NCI-H2196 treated with DMSO at 0.1 percent for 48 hours (cell line): ENCODE measurements around the gene ST3GAL5.
"Not testable (repeated sequence)": the region's sequence is repeated elsewhere in the genome, so short reads cannot be mapped to it uniquely, and the experiment has no call there.

Source experiments
- DNase-seq: peaks from one replicate; lab custom pipeline; 2025; ENCODE audit not compliant: unreplicated experiment; lab: John Stamatoyannopoulos, UW

Gene ST3GAL5

GRCh38 chr2:85894554-85895278 lies 5.9 kb upstream of the ST3GAL5 start:
- not testable (repeated sequence) for DNase-seq

DNA sequence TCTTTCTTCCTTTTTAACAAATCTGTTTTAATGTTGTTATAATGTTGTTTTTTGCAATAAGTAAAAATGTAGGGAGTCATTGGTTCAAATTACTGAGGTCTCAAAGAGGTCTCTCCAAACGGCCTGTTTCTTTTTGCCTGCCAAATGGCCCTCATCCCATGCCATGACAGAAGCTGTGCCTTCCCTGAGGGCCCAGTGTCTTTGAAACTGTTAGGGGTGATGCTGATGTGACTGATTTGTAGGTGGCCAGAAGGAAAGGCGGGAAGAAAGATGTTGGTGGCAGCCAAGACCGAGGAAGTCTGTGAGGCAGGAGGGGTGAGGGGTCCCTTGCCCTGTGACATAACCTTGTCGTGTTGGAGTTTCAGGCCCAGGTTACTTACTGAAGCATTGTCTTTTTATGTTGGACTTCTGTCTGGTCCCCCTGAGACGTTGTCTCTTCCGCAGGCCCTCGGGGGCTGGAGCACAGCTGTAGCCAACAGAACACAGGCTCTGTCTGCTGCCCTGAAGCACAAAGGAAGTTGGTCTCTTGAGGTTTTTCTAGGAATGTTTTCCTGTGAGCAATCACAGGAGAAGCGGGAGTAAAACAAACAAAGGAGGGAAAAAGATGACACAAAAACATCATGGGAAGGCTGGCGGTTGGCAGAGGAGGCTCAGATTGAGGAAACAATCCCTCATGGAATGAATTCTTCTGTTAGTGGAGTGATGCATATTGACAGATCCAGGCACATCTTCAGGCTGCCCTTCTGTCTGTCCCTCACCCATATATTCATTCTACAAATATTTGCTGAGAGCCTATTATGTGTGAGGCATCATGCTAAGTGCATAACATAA lies 4.9 kb upstream of the ST3GAL5 start:
- no peak for DNase-seq

- DNase-seq: no peak
These were observed 3.6 kb upstream of the ST3GAL5 start for GRCh38 chr2:85892216-85892944.

DNA sequence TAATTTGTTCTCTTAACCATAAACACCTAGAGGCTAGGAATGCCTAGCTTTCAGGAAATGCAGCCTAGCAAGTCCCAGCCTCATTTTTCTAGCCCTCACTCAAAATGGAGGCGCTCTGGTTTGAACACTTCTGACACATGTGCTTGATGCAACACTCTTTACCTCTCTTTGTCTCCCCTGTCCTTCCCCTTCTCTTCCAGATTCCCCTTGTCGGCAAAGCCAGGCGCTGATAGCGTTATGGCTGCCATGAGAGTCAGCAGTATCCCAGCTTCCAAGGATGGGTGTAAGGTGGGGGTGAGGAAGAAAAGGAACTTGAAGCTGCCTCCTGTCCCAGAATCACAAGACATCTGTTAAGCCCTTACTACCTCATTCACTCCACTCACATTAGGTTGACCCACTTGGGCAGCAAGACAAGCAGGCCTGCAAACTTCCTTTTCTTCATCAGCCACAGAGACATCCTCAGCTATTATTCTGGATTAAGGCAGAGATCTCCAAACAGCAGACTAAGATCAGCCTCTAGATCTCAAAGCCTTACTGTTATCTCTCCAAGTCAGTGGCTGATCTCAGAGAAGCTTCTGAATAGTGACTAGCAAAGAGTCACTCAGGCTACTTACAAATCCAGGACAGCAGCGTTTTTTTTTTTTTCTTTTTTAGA lies 1.9 kb upstream of the ST3GAL5 start:
- no peak for DNase-seq

- DNase-seq: no peak
These were observed 964 bp upstream of the ST3GAL5 start for GRCh38 chr2:85889627-85890281.

DNA sequence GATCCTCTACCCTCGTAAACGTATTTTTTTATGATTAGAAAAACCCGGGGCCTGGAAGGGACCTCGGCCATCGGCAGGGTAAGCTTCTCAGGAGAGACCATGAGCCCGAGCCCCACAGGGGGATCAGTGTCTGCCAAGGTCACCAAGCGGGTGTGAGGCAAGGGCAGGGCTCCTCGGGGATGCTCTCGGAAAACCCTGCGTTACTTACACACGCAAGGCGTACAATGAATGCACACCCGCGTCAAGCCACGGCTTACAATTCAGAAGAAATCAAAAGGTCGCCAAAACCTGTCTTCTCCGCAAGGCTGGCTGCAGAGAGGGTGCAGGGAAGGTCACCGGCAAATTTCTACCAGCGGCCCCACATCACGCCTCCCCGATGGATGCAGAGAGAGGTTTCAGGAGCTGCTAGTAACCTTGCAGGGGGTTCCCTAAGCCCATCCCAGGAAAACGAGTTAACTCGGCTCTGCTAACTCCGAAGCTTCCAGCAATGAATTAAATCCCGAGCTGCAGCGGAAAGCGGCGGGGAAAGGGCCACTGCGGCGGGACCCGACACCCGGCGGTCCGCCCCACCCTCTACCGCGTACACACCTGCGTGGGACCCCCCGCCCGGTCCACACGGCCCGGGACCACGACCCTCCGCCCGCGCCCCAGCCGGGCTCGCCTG lies 638 bp downstream of the ST3GAL5 start:
- DNase-seq: no peak

DNA sequence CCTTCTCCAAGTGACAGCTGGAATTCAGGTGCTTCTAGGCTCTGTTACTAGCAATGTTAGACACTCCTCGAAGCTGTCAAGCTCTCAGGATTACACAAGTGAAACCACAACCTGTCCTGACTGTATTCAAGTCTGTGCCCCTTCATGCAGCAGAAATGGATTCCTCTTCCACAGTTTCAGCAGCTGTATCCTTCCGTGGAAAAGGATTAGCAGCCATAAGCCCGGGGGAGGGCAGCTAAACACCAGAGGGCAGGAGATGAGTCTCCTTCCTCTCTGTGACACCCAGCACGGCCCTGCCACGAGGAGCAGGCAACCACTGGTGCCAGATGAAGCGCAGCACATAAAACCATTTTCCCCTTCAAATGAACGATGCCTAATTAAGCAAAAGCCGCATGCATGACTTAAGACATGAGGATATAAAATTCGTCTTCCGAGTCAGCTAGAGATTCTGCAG lies 1.2 kb downstream of the ST3GAL5 start:
- no peak for DNase-seq

DNA sequence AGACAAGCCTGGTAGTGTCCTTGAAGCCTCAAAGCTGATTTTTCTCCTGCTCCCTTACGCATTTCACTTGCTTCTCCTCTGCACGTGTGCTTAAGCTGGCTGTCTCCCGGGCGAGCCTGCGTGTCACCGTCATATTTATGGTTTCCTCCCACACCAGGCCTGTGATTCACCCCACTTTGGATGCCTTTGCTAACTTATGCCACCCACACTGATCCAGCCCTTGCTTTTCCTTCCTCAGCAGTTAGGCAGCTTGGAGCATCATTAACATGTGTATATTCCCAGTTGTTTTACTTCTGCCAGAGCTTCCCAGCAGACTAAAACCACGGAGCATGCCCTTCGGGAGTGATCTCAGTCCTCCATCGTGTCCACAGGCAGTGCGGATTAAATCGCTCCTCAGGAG lies 2.2 kb downstream of the ST3GAL5 start:
- DNase-seq: no peak

GRCh38 chr2:85886141-85886540 lies 2.6 kb downstream of the ST3GAL5 start:
- DNase-seq: no peak

DNA sequence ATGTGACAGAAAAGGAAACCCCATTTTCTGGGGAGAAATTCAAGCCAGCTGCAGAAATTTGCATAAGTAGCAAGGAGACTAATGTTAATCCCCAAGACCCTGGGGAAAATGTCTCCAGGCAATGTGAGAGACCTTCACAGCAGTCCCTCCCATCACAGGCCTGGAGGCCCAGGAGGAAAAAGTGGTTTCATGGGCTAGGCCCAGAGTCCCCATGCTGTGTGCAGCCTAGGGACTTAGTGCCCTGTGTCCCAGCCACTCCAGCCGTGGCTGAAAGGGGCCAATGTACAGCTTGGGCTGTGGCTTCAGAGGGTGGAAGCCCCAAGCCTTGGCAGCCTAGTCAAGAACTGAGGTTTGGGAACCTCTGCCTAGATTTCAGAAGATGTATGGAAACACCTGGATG lies 7.0 kb downstream of the ST3GAL5 start:
- not testable (repeated sequence) for DNase-seq

DNA sequence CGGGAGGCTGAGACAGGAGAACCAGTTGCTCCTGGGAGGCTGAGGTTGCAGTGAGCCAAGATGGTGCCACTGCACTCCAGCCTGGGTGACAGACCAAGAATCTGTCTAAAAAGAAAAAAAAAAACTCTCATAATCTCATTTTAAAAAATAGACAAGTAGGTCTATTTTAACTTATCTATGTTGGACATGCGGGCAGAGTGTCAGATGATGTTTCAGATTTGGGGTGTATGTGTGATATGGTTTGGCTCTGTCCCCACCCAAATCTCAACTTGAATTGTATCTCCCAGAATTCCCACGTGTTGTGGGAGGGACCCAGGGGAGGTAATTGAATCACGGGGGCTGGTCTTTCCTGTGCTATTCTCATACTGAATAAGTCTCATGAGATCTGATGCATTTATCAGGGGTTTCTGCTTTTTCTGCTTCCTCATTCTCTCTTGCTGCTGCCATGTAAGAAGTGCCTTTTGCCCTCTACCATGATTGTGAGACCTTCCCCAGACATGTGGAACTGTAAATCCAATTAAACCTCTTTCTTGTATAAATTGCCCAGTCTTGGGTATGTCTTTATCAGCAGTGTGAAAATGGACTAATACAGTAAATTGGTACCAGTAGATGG lies 8.0 kb downstream of the ST3GAL5 start:
- not testable (repeated sequence) for DNase-seq

GRCh38 chr2:85878719-85879370 lies 9.9 kb downstream of the ST3GAL5 start:
- no peak for DNase-seq

GRCh38 chr2:85875350-85876050 lies 13.3 kb downstream of the ST3GAL5 start:
- DNase-seq: no peak

- no peak for DNase-seq
These were observed 15.1 kb downstream of the ST3GAL5 start for GRCh38 chr2:85873679-85874078.

DNA sequence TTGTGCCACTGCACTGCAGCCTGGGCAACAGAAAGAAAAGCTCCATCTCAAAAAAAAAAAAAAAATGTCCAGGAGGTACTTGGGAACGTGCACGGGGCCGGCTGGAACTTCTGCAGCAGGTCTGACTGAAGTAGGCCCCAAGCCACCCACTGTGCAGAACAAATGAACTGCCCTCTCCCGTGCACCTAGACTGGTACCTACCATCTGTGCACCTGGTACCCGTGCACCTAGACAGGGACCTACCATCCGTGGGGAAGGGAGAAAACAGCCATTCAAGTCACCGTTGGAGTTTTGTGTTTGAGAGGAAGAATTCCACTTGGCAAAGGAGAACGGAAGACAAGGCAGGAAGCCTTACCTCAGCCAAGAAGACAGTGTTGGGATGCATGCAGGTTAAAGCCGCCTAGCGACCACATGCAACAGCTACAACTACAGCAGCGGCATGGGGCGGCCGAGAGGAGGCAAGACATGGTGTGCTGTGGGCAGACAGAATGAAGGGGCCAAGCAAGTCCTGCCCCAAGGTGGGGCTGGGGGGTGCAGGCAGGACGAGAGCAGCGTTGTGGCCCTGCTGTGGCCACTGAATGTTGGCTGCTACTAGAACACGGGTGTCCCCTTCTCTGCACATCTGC lies 16.1 kb downstream of the ST3GAL5 start:
- no peak for DNase-seq

DNA sequence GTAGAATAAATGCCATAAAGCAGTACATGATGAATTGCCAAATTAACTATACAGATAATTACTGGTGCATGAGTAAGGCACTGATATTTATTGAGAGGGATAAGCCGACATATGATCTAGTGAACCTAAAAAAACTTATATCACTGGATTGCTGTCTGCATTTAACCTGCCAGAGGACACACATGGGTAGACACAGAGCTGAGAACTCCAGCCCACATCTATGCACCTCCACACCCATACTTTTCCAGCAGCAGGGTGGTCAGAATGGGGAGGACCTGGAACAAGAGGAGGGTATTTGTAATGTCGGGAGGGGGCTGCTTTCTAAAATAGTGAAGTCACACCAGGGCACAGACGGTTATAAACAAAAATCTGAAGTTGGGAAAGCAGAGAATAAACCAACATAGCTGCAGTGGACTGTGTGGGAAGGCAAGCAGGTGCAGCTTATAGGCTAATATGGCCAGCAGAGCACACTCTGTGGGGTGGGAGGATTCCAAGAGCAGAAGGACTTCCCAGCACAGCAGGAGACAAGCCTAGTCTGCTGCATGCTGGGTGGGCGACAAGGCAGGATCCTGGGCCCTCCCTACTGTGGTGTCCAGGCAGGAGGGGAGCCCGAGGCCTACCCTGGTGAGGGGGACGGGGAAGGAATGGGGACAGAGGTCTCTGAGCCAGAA lies 17.2 kb downstream of the ST3GAL5 start:
- DNase-seq: no peak

DNA sequence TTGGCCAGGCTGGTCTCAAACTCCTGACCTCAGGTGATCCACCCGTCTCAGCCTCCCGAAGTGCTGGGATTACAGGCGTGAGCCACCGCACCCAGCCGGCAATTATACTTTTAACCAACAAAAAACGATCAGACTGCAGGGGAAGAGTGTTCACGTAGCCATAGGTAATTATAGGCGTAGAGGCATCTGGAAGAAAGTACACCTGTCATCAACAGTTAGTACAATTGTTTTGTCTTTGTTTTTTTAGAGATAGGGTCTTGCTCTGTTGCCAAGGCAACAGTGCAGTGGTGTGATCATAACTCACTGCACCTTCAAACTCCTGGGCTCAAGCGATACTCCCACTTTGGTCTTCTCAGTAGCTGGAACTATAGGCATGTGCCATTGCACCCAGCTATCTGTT lies 20.0 kb downstream of the ST3GAL5 start:
- no peak for DNase-seq
